ENCODE measurements around the gene GFPT1.
A peak's percentile ranks its signal among the peaks of the same experiment; 100 is the strongest.

The GFPT1 gene

DNA sequence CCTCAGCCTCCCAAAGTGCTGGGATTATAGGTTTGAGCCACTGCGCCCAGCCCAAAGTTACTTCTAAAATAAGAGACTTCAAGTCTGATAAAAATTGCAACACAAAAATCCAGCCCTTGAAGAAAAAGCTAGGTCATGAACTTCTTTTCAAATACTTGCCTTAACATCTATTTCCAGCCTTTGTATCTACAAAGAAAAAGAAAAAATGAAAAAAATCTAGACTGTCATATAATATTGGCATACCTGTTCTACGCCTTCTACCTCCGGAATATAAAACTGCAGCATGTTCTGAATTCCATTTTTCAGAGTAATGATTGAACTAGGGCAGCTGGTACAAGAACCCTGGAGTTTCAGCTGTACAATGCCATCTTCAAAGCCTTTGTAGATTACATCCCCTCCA is 13.1 kb upstream of the GFPT1 start:
- H3K36me3 ChIP-seq (ENCODE audit: insufficient read depth, low read length) = peaks cover 34% of the 10 kb centered on the region
- no peaks in the 10 kb centered on the region for H3K27me3 ChIP-seq (ENCODE audit: control insufficient read depth, insufficient read depth, low read length)
- peaks cover 5% of the 10 kb centered on the region for H3K4me1 ChIP-seq (ENCODE audit: control insufficient read depth, insufficient read depth, low read length)
- no peak overlapping the region for H3K9ac ChIP-seq (ENCODE audit: low read depth, low read length)
- no peak overlapping the region for H3K4me2 ChIP-seq (ENCODE audit: low read length)
- no peaks in the 10 kb centered on the region for H3K9me3 ChIP-seq (replicated peaks; ENCODE audit: low read length)
- H3K4me3 ChIP-seq (ENCODE audit: low read length) = no peak overlapping the region

DNA sequence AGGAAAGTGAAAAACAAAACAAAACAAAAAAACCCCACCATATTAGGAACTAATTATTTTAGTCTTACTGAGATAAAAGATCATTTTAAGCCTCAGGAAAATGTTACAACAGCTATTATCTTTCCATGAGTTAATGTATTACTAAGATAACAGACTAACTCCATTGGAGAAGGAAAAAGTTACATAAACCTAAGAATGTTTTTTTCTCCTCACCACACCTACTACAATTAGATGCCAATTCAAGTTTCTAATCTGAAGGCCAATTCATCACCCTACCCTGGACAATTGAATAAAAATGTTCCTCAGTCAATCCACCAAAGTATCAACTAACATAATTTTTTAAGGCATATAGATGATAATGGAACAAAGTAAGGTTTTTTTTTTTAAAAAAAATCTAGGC is 10.2 kb upstream of the GFPT1 start:
- peaks cover 26% of the 10 kb centered on the region for H3K36me3 ChIP-seq (ENCODE audit: insufficient read depth, low read length)
- H3K4me1 ChIP-seq (ENCODE audit: control insufficient read depth, insufficient read depth, low read length) = peaks cover 5% of the 10 kb centered on the region
- no peak overlapping the region for H3K4me2 ChIP-seq (ENCODE audit: low read length)

DNA sequence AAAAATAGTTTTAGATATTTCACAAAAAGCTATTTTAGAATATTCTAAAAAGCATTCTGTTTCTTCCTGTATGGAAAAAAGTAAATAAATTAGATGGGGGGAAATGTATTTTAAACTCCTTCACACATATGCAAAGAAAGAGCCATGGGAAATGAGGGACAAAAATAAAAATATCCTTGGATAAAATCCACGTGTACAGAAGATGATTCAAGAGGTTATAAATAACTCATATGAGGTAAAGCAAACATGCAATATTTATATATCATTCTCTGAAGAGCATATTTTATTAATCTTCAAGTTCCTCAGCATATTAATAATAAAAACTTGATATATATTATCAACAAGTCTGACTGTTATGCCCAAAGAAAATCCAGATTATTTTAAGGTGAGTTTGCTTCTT is 8.8 kb upstream of the GFPT1 start:
- no peak overlapping the region for H3K4me2 ChIP-seq (ENCODE audit: low read length)
- H3K36me3 ChIP-seq (ENCODE audit: insufficient read depth, low read length) = peaks cover 23% of the 10 kb centered on the region
- H3K4me1 ChIP-seq (ENCODE audit: control insufficient read depth, insufficient read depth, low read length) = peaks cover 5% of the 10 kb centered on the region
- no peaks in the 10 kb centered on the region for H3K9me3 ChIP-seq (replicated peaks; ENCODE audit: low read length)
- H3K27me3 ChIP-seq (ENCODE audit: control insufficient read depth, insufficient read depth, low read length) = no peaks in the 10 kb centered on the region
- H3K9ac ChIP-seq (ENCODE audit: low read depth, low read length) = no peak overlapping the region
- no peak overlapping the region for H3K4me3 ChIP-seq (ENCODE audit: low read length)

More for the DNA sequence above, 10.2 kb upstream of the GFPT1 start:
- no peaks in the 10 kb centered on the region for H3K27me3 ChIP-seq (ENCODE audit: control insufficient read depth, insufficient read depth, low read length)
- no peaks in the 10 kb centered on the region for H3K9me3 ChIP-seq (replicated peaks; ENCODE audit: low read length)
- no peak overlapping the region for H3K4me3 ChIP-seq (ENCODE audit: low read length)
- H3K9ac ChIP-seq (ENCODE audit: low read depth, low read length) = no peak overlapping the region

DNA sequence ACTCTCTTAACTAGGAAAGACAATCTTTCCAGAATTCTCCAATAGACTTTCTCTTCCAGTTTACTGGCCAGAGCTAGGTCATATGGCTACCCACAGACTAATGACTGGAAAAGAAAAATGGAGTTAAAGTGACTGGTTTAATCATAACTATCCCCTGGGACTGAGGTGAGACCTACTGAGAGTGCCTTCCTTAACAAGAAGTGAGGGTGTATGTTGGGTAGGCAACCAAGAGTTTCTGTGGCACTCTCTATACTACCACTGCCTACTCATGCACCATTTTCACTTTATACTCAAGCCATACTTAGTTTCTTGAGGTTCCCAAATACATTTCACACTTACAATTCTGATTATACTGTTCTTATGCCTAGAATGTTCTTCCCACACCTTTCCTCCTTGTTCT is 6.9 kb upstream of the GFPT1 start:
- Histone ChIP-seq H3K9ac (ENCODE audit: low read depth, low read length) (no peak overlapping the region), H3K4me1 (ENCODE audit: control insufficient read depth, insufficient read depth, low read length) (peaks cover 5% of the 10 kb centered on the region), H3K27me3 (ENCODE audit: control insufficient read depth, insufficient read depth, low read length) (no peaks in the 10 kb centered on the region), H3K4me2 (ENCODE audit: low read length) (no peak overlapping the region), H3K36me3 (ENCODE audit: insufficient read depth, low read length) (peaks cover 16% of the 10 kb centered on the region), H3K9me3 (replicated peaks; ENCODE audit: low read length) (no peaks in the 10 kb centered on the region), H3K4me3 (ENCODE audit: low read length) (no peak overlapping the region)

DNA sequence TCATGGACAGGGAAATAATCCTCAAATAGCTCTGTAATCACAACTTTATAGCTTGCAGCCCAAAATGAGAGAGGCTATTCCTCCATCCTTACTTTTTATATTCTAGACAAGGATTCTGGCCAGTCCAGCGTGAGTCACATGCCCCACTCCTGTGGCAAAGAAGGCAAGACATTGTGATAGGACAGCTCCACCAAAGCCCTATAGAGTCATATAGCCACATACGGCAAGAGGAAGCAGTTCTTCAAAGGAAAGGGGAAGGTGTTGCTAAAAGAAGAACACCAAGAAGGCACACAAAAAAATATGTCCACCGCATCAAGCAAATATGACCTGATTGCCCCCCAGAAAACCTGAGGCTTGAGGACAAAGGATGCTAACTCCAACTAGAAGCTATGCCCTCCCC is 3.4 kb upstream of the GFPT1 start:
- no peaks in the 10 kb centered on the region for H3K27me3 ChIP-seq (ENCODE audit: control insufficient read depth, insufficient read depth, low read length)
- no peaks in the 10 kb centered on the region for H3K9me3 ChIP-seq (replicated peaks; ENCODE audit: low read length)
- peaks cover 10% of the 10 kb centered on the region for H3K4me1 ChIP-seq (ENCODE audit: control insufficient read depth, insufficient read depth, low read length)
- H3K4me3 ChIP-seq (ENCODE audit: low read length) = no peak overlapping the region
- no peak overlapping the region for H3K4me2 ChIP-seq (ENCODE audit: low read length)
- peaks cover 4% of the 10 kb centered on the region for H3K36me3 ChIP-seq (ENCODE audit: insufficient read depth, low read length)
- no peak overlapping the region for H3K9ac ChIP-seq (ENCODE audit: low read depth, low read length)

DNA sequence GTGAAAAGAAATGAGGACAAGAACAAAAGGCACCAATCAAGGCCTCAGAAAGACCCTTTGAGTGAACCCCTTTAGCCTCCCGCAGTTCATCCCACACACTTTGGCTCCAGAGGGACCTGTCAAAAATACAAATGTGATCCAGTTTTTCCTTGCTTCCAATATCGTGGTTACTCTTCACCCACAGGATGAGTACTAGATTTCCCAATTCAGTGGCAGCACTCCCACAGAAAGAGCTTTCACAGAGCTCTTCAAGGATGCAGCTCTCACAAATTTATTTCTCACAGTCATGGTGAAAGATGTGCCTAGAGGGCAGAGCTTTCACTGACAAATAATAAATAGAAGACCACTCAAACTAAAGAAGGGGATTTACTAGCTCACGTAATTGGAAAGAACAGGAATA is 3.0 kb upstream of the GFPT1 start:
- Histone ChIP-seq H3K4me3 (ENCODE audit: low read length) (no peak overlapping the region), H3K4me2 (ENCODE audit: low read length) (no peak overlapping the region), H3K36me3 (ENCODE audit: insufficient read depth, low read length) (peaks cover 4% of the 10 kb centered on the region), H3K4me1 (ENCODE audit: control insufficient read depth, insufficient read depth, low read length) (peaks cover 11% of the 10 kb centered on the region), H3K9me3 (replicated peaks; ENCODE audit: low read length) (no peaks in the 10 kb centered on the region), H3K9ac (ENCODE audit: low read depth, low read length) (no peak overlapping the region), H3K27me3 (ENCODE audit: control insufficient read depth, insufficient read depth, low read length) (no peaks in the 10 kb centered on the region)

DNA sequence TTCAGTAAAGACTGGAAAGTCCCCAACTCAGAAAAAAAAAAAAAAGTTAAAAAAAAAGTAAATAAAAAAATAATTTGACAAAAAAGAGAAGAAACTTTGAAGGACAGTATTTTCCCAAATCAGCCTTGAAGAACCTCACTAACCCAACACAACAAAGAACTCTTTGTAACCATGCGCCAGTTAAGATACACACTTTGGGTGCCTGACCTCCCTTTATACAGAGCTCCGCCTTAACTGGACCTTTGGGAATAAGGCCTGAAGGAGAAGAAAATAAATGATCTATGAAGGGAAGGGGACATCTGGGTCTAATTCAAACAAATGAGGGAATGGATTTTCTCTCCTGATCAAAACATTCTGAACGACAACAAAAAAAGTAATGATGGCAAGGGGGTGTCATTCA is 2.2 kb upstream of the GFPT1 start:
- Histone ChIP-seq H3K27me3 (ENCODE audit: control insufficient read depth, insufficient read depth, low read length) (no peaks in the 10 kb centered on the region), H3K36me3 (ENCODE audit: insufficient read depth, low read length) (peaks cover 4% of the 10 kb centered on the region), H3K4me3 (ENCODE audit: low read length) (no peak overlapping the region), H3K9ac (ENCODE audit: low read depth, low read length) (no peak overlapping the region), H3K4me1 (ENCODE audit: control insufficient read depth, insufficient read depth, low read length) (peaks cover 14% of the 10 kb centered on the region), H3K4me2 (ENCODE audit: low read length) (no peak overlapping the region), H3K9me3 (replicated peaks; ENCODE audit: low read length) (no peaks in the 10 kb centered on the region)

DNA sequence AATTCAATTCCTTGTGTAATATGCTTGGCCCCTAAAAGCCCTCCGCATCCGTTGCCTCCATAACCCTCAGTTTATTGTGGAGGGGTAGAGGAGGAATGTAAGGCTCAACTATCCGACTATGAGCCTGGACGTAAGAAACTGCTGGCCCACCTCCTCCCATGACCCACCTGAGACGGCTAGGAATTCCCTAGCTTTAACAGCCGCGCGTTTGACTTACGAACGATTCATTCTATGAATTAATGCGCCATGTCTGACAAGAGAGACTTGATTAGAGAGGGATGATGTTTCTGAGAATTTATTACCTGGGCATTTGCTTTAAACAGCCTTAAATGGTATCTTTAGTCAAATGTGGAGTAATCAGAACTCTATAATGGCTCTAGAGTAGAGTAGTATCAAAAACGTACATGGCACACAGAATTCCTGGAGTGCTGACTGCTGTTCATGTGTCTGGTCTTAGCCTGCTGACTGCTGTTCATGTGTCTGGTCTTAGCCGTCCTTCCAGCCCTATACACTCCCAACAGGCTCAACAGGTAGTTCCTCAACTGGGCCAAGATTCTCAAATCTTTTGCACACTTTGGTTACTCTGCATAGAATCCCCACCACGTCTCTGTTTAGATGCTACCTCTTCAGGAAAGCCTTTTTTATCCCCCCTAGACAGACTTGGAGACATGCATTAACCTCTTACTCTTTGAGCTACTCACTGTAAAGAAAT is 899 bp upstream of the GFPT1 start:
- H3K27me3 ChIP-seq (ENCODE audit: control insufficient read depth, insufficient read depth, low read length) = no peaks in the 10 kb centered on the region
- peaks cover 14% of the 10 kb centered on the region for H3K4me1 ChIP-seq (ENCODE audit: control insufficient read depth, insufficient read depth, low read length)
- no peaks in the 10 kb centered on the region for H3K36me3 ChIP-seq (ENCODE audit: insufficient read depth, low read length)
- H3K9me3 ChIP-seq (replicated peaks; ENCODE audit: low read length) = no peaks in the 10 kb centered on the region
- H3K9ac ChIP-seq (ENCODE audit: low read depth, low read length) = peak overlapping the region; percentile 94
- peak overlapping the region; percentile 97 for H3K4me3 ChIP-seq (ENCODE audit: low read length)
- peak overlapping the region; percentile 98 for H3K4me2 ChIP-seq (ENCODE audit: low read length)

DNA sequence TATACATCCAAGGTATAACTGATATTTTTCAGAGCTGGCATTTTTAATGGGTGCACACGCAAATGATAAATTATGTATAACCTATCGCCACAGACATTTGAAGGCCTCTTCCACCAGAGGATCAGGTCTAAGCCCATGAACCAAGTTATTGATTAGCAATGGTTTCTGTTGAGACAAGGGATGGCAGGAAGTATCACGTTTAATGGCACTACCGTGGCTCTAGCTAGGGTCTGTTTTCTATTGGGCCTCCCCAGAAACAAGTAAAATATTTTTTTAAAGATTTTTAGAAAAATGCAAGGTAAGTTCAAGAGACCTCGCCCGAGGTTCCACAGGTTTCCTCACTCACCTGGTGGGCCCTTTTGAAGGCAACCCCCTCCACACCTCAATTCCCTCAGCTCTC is 667 bp downstream of the GFPT1 start:
- H3K27me3 ChIP-seq (ENCODE audit: control insufficient read depth, insufficient read depth, low read length) = no peaks in the 10 kb centered on the region
- peak overlapping the region; percentile 98 for H3K4me2 ChIP-seq (ENCODE audit: low read length)
- H3K4me3 ChIP-seq (ENCODE audit: low read length) = peak overlapping the region; percentile 97
- H3K4me1 ChIP-seq (ENCODE audit: control insufficient read depth, insufficient read depth, low read length) = peaks cover 22% of the 10 kb centered on the region
- peaks cover 4% of the 10 kb centered on the region for H3K36me3 ChIP-seq (ENCODE audit: insufficient read depth, low read length)
- no peaks in the 10 kb centered on the region for H3K9me3 ChIP-seq (replicated peaks; ENCODE audit: low read length)
- peak overlapping the region; percentile 94 for H3K9ac ChIP-seq (ENCODE audit: low read depth, low read length)

DNA sequence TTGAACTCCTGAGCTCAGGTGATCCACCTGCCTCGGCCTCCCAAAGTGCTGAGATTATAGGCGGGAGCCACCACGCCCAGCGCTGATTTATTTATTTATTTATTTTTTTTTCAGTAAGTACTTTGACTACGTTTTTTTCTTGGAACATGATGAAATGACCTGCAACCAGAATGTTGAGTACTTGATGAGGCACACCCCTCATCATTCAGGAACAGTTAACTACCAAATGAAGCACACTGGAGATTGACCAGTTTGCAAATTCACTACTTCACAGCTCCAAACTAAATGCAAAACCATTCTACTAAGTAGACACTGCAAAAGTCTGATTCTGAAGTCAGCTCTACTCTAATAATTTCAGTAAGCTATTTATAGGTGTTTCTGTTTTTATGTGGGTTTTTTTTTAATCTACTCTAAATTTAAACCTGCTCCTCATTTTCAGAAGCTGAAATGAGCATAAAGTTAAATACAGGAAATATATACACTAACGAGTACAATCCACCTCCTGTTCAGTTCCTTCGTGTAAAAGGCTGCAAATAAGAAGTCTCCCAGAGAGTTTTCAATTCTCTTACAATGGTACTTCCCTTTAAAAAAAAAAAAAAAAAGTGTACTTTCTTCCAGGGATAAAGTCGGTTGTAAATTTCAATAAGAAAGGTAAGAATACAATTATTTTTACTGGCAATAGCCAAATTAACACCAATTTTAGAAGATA is 1.4 kb downstream of the GFPT1 start:
- H3K4me2 ChIP-seq (ENCODE audit: low read length) = peak overlapping the region; percentile 98
- peak overlapping the region; percentile 97 for H3K4me3 ChIP-seq (ENCODE audit: low read length)
- no peaks in the 10 kb centered on the region for H3K27me3 ChIP-seq (ENCODE audit: control insufficient read depth, insufficient read depth, low read length)
- H3K36me3 ChIP-seq (ENCODE audit: insufficient read depth, low read length) = peaks cover 4% of the 10 kb centered on the region
- H3K9me3 ChIP-seq (replicated peaks; ENCODE audit: low read length) = no peaks in the 10 kb centered on the region
- H3K9ac ChIP-seq (ENCODE audit: low read depth, low read length) = peak overlapping the region; percentile 94
- peaks cover 23% of the 10 kb centered on the region for H3K4me1 ChIP-seq (ENCODE audit: control insufficient read depth, insufficient read depth, low read length)

DNA sequence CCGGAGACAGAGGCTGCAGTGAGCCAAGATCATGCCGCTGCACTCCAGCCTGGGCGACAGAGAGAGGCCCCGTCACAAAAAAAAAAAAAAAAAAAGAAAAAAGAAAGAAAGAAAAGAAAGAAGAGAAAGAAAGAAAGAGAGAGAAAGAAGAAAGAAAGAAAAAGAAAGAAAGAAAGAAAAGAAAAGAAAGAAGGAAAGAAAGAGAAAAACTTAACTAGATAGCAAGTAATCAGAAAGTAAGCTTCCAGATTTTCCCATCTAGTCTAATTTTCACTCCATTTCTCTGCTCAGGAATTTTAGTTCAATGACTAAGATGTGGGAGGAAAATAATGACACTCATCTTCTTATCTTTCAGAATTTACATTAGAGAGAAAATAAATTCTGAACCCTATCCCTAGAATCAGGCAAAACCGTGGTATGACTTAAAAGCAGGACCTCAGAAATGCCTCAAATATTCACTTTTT is 2.4 kb downstream of the GFPT1 start:
- no peak overlapping the region for H3K4me3 ChIP-seq (ENCODE audit: low read length)
- no peaks in the 10 kb centered on the region for H3K27me3 ChIP-seq (ENCODE audit: control insufficient read depth, insufficient read depth, low read length)
- H3K36me3 ChIP-seq (ENCODE audit: insufficient read depth, low read length) = peaks cover 4% of the 10 kb centered on the region
- peaks cover 23% of the 10 kb centered on the region for H3K4me1 ChIP-seq (ENCODE audit: control insufficient read depth, insufficient read depth, low read length)
- no peak overlapping the region for H3K9ac ChIP-seq (ENCODE audit: low read depth, low read length)
- H3K9me3 ChIP-seq (replicated peaks; ENCODE audit: low read length) = no peaks in the 10 kb centered on the region
- H3K4me2 ChIP-seq (ENCODE audit: low read length) = peak overlapping the region; percentile 98

Data from skeletal muscle satellite cell (primary cell).